HepG2 (cell line): ENCODE results near the gene TRIP4. TPM values are rescaled to one million over a fixed set of nuclear protein-coding genes. Genes with fewer than 3 reads are reported as not detected.

Experiments
- ATAC-seq: fragments of 200-7000 bp; cut with Tn5 transposase; 3 replicates; pipeline ENCODE4 v1.9.1; 2020; ENCODE audit warnings: mild to moderate bottlenecking, moderate library complexity
- BruUV-seq: library from RNA; stranded (reverse); fragments of 400-500 nt; replicated peaks from 2 replicates; lab custom pipeline; 2021; lab: Mats Ljungman, UMichigan
- CTCF ChIA-PET: fragments of 300-600 bp; formaldehyde crosslinking; extraction: SDS; loops from one replicate; lab custom pipeline; 2021; ENCODE audit warnings: low total read pairs, inconsistent platforms, low intra/inter-chr PET ratio; lab: Yijun Ruan, JAX
- POLR2A ChIA-PET: fragments of 350-600 bp; sonication (Branson Sonifier 250); formaldehyde crosslinking; loops from one replicate; lab custom pipeline; 2020; ENCODE audit warnings: antibody characterized with exemption, inconsistent platforms; lab: Yijun Ruan, JAX
- DNase-seq: peaks from one replicate; pipeline ENCODE4 v3.0.0-alpha.2; 2015; ENCODE audit warnings: low spot score
- FAIRE-seq: peaks from 3 replicates; lab custom pipeline; 2011; peaks lifted over from hg19 to GRCh38; lab: Jason Lieb, UNC
- H2AFZ ChIP-seq: one replicate; pipeline ENCODE4 v1.6.1; 2011; ENCODE audit warnings: low read length, inconsistent platforms
- H3K27ac ChIP-seq: fragments of 300-600 bp; 3 replicates; pipeline ENCODE4 v1.8.0; 2011; ENCODE audit warnings: mixed run types, mild to moderate bottlenecking, mixed read lengths, low read length, inconsistent platforms; ENCODE audit not compliant: insufficient read depth; ENCODE audit errors: extremely low read length
- H3K27me3 ChIP-seq, 2 experiments: fragments of 200-600 bp in 1 of 2; 2 replicates in 1 of 2; 3 replicates in 1 of 2; pipeline versions ENCODE4 v1.6.0 to v1.8.0; 2011; ENCODE audit warnings: low read length in 2 of 2, mild to moderate bottlenecking in 2 of 2, moderate library complexity in 2 of 2, inconsistent platforms in 1 of 2; ENCODE audit not compliant: insufficient read depth in 2 of 2, control insufficient read depth in 1 of 2
- H3K36me3 ChIP-seq, 2 experiments: fragments of 200-600 bp in 1 of 2; replicated peaks in 1 of 2; 2 replicates in 1 of 2; 3 replicates in 1 of 2; pipeline versions ENCODE4 v1.5.1 to v1.8.0; 2011; ENCODE audit warnings: low read length in 2 of 2, inconsistent platforms in 1 of 2; ENCODE audit not compliant: insufficient read depth in 2 of 2, control insufficient read depth in 1 of 2
- H3K4me1 ChIP-seq: 2 replicates; pipeline ENCODE4 v1.5.1; 2012; ENCODE audit warnings: low read length, inconsistent platforms; ENCODE audit not compliant: insufficient read depth
- H3K4me2 ChIP-seq: 2 replicates; pipeline ENCODE4 v1.6.0; 2011; ENCODE audit warnings: low read depth, low read length, inconsistent platforms
- H3K4me3 ChIP-seq, 3 experiments: fragments of 200-600 bp in 1 of 3; sonication (generic), shearing (Covaris generic) in 1 of 3; replicated peaks in 1 of 3; 2 replicates each; pipeline ENCODE4 v1.5.1; 2011 to 2016; ENCODE audit warnings: low read length in 3 of 3, inconsistent platforms in 2 of 3, low read depth in 2 of 3, mild to moderate bottlenecking in 2 of 3, control low read depth in 1 of 3, mixed read lengths in 1 of 3; ENCODE audit not compliant: insufficient read depth in 1 of 3
- H3K79me2 ChIP-seq: one replicate; pipeline ENCODE4 v1.6.1; 2011; ENCODE audit warnings: low read length, inconsistent platforms; ENCODE audit not compliant: insufficient read depth
- H3K9ac ChIP-seq: 2 replicates; pipeline ENCODE4 v1.6.0; 2011; ENCODE audit warnings: mild to moderate bottlenecking, low read depth, low read length, inconsistent platforms; ENCODE audit not compliant: insufficient read depth
- H3K9me3 ChIP-seq: 2 replicates; pipeline ENCODE4 v1.5.1; 2012; ENCODE audit warnings: mild to moderate bottlenecking, low read length
- H4K20me1 ChIP-seq: 2 replicates; pipeline ENCODE4 v1.6.0; 2011; ENCODE audit warnings: inconsistent platforms, mild to moderate bottlenecking, low read length, moderate library complexity; ENCODE audit not compliant: insufficient read depth
- ARNTL ChIP-seq: sonication (generic); formaldehyde crosslinking; IDR thresholded peaks from 2 replicates; pipeline ENCODE4 v1.4.0; 2020; ENCODE audit warnings: mild to moderate bottlenecking, missing genetic modification reagents
- BRD4 ChIP-seq: sonication (generic); formaldehyde crosslinking; IDR thresholded peaks from 2 replicates; pipeline ENCODE4 v1.4.0; 2020; ENCODE audit warnings: missing genetic modification reagents
- ERF ChIP-seq: IDR thresholded peaks from 2 replicates; pipeline ENCODE4 v1.6.1; 2018; ENCODE audit warnings: missing biosample characterization, missing genetic modification reagents
- ETV5 ChIP-seq: IDR thresholded peaks from 2 replicates; pipeline ENCODE4 v1.6.1; 2018; ENCODE audit warnings: missing biosample characterization, missing genetic modification reagents, inconsistent platforms, borderline replicate concordance
- FOXO1 ChIP-seq: sonication (generic); formaldehyde crosslinking; IDR thresholded peaks from 2 replicates; pipeline ENCODE4 v1.4.0; 2020; ENCODE audit warnings: missing genetic modification reagents
- HNRNPL ChIP-seq: fragments of 200-400 bp; formaldehyde crosslinking; IDR thresholded peaks from 2 replicates; pipeline ENCODE4 v1.6.1; 2017; ENCODE audit warnings: mild to moderate bottlenecking, low read depth, low read length
- KDM2A ChIP-seq: sonication (generic); formaldehyde crosslinking; IDR thresholded peaks from 2 replicates; pipeline ENCODE4 v1.4.0; 2020; ENCODE audit warnings: low read depth, missing genetic modification reagents, borderline replicate concordance
- KMT2B ChIP-seq: IDR thresholded peaks from 2 replicates; pipeline ENCODE4 v1.6.1; 2016; ENCODE audit warnings: missing genetic modification reagents, missing compliant biosample characterization
- NFYC ChIP-seq: IDR thresholded peaks from 2 replicates; pipeline ENCODE4 v1.6.1; 2016; ENCODE audit warnings: missing genetic modification reagents, missing compliant biosample characterization
- NRL ChIP-seq: sonication (generic); formaldehyde crosslinking; IDR thresholded peaks from 2 replicates; pipeline ENCODE4 v1.5.0; 2020; ENCODE audit warnings: missing genetic modification reagents, mild to moderate bottlenecking, moderate library complexity, borderline replicate concordance
- SMYD3 ChIP-seq: sonication (generic); formaldehyde crosslinking; IDR thresholded peaks from 2 replicates; pipeline ENCODE4 v1.8.1; 2023; ENCODE audit warnings: mild to moderate bottlenecking, missing genetic modification reagents
- TARDBP ChIP-seq: sonication (generic); formaldehyde crosslinking; IDR thresholded peaks from 2 replicates; pipeline ENCODE4 v1.8.0; 2022; ENCODE audit warnings: mild to moderate bottlenecking, missing genetic modification reagents
- TMF1 ChIP-seq: sonication (generic); formaldehyde crosslinking; IDR thresholded peaks from 2 replicates; pipeline ENCODE4 v1.8.1; 2022; ENCODE audit warnings: low read depth, missing genetic modification reagents
- ZKSCAN5 ChIP-seq: sonication (generic); formaldehyde crosslinking; IDR thresholded peaks from 2 replicates; pipeline ENCODE4 v1.5.1; 2020; ENCODE audit warnings: mild to moderate bottlenecking, missing genetic modification reagents
- ZNF12 ChIP-seq: sonication (generic); formaldehyde crosslinking; IDR thresholded peaks from 2 replicates; pipeline ENCODE4 v1.5.0; 2020; ENCODE audit warnings: missing genetic modification reagents
- ZNF3 ChIP-seq: IDR thresholded peaks from 2 replicates; pipeline ENCODE4 v1.7.0; 2017; ENCODE audit warnings: inconsistent platforms
- ZNF335 ChIP-seq: sonication (generic); formaldehyde crosslinking; IDR thresholded peaks from 2 replicates; pipeline ENCODE4 v1.4.0; 2020; ENCODE audit warnings: missing genetic modification reagents
- WGBS: methylation state at CpG from one replicate; pipeline ENCODE4 v1.1.6; 2017; ENCODE audit warnings: low lambda C conversion rate; 5-methylcytosine and 5-hydroxymethylcytosine counted together
- in situ Hi-C: cut with HindIII; loops from 2 replicates; pipeline ENCODE4 v1.10.0; 2017; ENCODE audit warnings: low pct_unique_long_range_greater_than_20kb; ENCODE audit not compliant: extremely low pct_ligation_motif_present
- intact Hi-C: fragments of 100-400 bp; cut with micrococcal nuclease; formaldehyde crosslinking; loops from one replicate; pipeline ENCODE4 v1.10.0; 2022; ENCODE audit not compliant: unreplicated experiment
- polyA plus RNA-seq, 8 experiments: library from polyadenylated mRNA; depleted of rRNA in 3 of 8; stranded (reverse) in 7 of 8; unstranded in 1 of 8; fragments of >200 nt; fragmentation: Illumina TruSeq in 4 of 8; extraction: Trizol in 4 of 8; gene quantifications; 2 replicates each; pipeline versions ENCODE4 v1.2.1 to v1.2.3, GENCODE V29; 2011 to 2016; ENCODE audit warnings: low read depth in 4 of 8, missing spikeins in 1 of 8, mixed read lengths in 1 of 8; ENCODE audit not compliant: insufficient read depth in 1 of 8
- total RNA-seq, 5 experiments: library from RNA; depleted of rRNA; stranded (reverse); fragments of >200 nt; fragmentation: Illumina TruSeq; extraction: Trizol; gene quantifications; 2 replicates each; pipeline ENCODE4 v1.2.3, GENCODE V29; 2016; ENCODE audit warnings: low read depth in 1 of 5
- TF ChIP-seq, protein P1 (sequence below): sonication (generic); formaldehyde crosslinking; IDR thresholded peaks from 2 replicates; pipeline ENCODE4 v1.5.0; 2020; ENCODE audit warnings: mild to moderate bottlenecking, missing genetic modification reagents, moderate library complexity
- TF ChIP-seq, protein P2 (sequence below): sonication (generic); formaldehyde crosslinking; IDR thresholded peaks from 2 replicates; pipeline ENCODE4 v1.5.1; 2020; ENCODE audit warnings: mild to moderate bottlenecking, moderate library complexity, missing genetic modification reagents
- TF ChIP-seq, protein P3 (sequence below): sonication (generic); formaldehyde crosslinking; IDR thresholded peaks from 2 replicates; pipeline ENCODE4 v1.9.0; 2022; ENCODE audit warnings: missing genetic modification reagents, mild to moderate bottlenecking, borderline replicate concordance

TRIP4 gene
- total and polyA plus RNA-seq, 2 of the 13 experiments (the other 11 are each of a cell fraction or from before 2014, with no cell fraction given) = 7.1 to 11.8 TPM

DNA sequence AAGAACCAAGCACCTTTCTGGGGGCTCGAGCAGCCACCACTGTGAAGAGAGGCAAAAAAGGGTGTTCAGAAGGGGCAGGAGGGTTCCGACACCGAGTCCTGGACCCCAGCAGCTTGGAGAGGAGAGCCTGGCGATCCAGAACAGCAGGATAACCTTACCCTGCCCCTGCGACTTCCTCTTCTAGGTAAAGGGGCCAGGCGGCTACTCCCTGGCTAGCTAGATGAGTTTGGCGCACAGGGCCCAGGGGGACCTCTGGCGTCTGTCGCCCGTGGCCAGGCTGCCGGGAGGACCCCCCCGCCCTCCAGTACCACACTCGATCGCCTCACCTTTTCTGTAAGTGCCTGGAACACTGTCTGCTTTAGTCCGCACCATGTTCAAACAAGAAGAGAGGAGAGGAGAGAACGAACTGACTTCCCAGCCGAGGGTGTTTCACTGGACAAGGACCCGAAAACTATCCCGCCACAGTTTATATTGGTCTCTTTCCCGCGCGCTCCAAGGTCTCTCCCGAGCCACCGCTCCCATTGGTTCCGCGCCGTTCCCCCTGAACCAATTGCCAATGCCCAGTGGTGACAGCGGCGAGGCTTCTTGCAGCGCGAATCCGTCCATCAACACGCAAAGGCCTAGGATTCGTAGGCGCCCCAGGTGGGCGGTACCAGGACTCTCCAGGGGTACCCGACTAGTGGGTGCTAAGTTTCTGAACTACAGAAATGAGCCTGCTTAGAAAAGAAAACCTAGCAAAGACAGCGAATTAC lies 6.5 kb upstream of the TRIP4 start, which contains the start of gene PCLAF:
PCLAF (minus strand) TSS at position 442 of the 752 bp plus-strand sequence; CDS start at position 372, 70 bp downstream.
- intact Hi-C loops (no loop called here), in situ Hi-C loops (no loop called here)
- Histone ChIP-seq H3K27me3 (no peaks in the 10 kb centered on the region; a peak in 1 of 5 replicates), H3K4me3 (peak within 1 kb of the TSS; percentile 63 to 85 (median 76)), H3K4me2 (peak within 1 kb of the TSS; percentile 86), H3K79me2 (peaks cover 26% of the 10 kb centered on the region), H4K20me1 (no peaks in the 10 kb centered on the region), H3K9me3 (no peaks in the 10 kb centered on the region), H3K4me1 (peaks cover 32% of the 10 kb centered on the region), H3K36me3 (peaks cover 0 to 4% of the 10 kb centered on the region in 2 experiments; a peak in 1 of 5 replicates), H2AFZ (peak within 1 kb of the TSS; percentile 50), H3K9ac (peak within 1 kb of the TSS; percentile 77), H3K27ac (peak within 1 kb of the TSS; percentile 58)
- BruUV-seq = TSS peak; percentile 85
- ATAC-seq (peak; percentile 99), DNase-seq (peak; percentile 96), FAIRE-seq (peak; percentile 85)
- ChIA-PET CTCF (no interaction called here), POLR2A (no interaction called here)
- WGBS = under 1% methylated on average over 31 of the region's 38 CpGs
- peak; percentile 27; the same call in 1 of the 2 replicates for TF ChIP-seq KDM2A
- 0 out of 2 replicates have a peak, but pooled peaks have one; percentile 61 for TF ChIP-seq BRD4 (CRISPR knock-in tag)
- TF ChIP-seq, protein P1, sequence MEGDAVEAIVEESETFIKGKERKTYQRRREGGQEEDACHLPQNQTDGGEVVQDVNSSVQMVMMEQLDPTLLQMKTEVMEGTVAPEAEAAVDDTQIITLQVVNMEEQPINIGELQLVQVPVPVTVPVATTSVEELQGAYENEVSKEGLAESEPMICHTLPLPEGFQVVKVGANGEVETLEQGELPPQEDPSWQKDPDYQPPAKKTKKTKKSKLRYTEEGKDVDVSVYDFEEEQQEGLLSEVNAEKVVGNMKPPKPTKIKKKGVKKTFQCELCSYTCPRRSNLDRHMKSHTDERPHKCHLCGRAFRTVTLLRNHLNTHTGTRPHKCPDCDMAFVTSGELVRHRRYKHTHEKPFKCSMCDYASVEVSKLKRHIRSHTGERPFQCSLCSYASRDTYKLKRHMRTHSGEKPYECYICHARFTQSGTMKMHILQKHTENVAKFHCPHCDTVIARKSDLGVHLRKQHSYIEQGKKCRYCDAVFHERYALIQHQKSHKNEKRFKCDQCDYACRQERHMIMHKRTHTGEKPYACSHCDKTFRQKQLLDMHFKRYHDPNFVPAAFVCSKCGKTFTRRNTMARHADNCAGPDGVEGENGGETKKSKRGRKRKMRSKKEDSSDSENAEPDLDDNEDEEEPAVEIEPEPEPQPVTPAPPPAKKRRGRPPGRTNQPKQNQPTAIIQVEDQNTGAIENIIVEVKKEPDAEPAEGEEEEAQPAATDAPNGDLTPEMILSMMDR (CRISPR knock-in tag) = peak; percentile 65
- no peak for TF ChIP-seq ZKSCAN5 (CRISPR knock-in tag)
- no peak for TF ChIP-seq ZNF3 (CRISPR knock-in tag)
- TF ChIP-seq, protein P2, sequence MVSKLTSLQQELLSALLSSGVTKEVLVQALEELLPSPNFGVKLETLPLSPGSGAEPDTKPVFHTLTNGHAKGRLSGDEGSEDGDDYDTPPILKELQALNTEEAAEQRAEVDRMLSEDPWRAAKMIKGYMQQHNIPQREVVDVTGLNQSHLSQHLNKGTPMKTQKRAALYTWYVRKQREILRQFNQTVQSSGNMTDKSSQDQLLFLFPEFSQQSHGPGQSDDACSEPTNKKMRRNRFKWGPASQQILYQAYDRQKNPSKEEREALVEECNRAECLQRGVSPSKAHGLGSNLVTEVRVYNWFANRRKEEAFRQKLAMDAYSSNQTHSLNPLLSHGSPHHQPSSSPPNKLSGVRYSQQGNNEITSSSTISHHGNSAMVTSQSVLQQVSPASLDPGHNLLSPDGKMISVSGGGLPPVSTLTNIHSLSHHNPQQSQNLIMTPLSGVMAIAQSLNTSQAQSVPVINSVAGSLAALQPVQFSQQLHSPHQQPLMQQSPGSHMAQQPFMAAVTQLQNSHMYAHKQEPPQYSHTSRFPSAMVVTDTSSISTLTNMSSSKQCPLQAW = peak; percentile 67; the same call in 1 of the 2 replicates
- peak; percentile 59; the same call in 1 of the 2 replicates for TF ChIP-seq ARNTL (CRISPR knock-in tag)
- 0 out of 2 replicates have a peak, but pooled peaks have one; percentile 14 for TF ChIP-seq FOXO1
- TF ChIP-seq NFYC (CRISPR knock-in tag) = peak; percentile 98
- TF ChIP-seq ERF (CRISPR knock-in tag) = no peak; the same call in 1 of the 2 replicates
- TF ChIP-seq, protein P3, sequence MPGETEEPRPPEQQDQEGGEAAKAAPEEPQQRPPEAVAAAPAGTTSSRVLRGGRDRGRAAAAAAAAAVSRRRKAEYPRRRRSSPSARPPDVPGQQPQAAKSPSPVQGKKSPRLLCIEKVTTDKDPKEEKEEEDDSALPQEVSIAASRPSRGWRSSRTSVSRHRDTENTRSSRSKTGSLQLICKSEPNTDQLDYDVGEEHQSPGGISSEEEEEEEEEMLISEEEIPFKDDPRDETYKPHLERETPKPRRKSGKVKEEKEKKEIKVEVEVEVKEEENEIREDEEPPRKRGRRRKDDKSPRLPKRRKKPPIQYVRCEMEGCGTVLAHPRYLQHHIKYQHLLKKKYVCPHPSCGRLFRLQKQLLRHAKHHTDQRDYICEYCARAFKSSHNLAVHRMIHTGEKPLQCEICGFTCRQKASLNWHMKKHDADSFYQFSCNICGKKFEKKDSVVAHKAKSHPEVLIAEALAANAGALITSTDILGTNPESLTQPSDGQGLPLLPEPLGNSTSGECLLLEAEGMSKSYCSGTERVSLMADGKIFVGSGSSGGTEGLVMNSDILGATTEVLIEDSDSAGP (CRISPR knock-in tag) = peak; percentile 85
- no peak for TF ChIP-seq ZNF12
- TF ChIP-seq HNRNPL = no peak
- TF ChIP-seq TARDBP = 0 out of 2 replicates have a peak, but pooled peaks have one; percentile 18
- peak; percentile 16; the same call in 1 of the 2 replicates for TF ChIP-seq ETV5 (CRISPR knock-in tag)
- TF ChIP-seq SMYD3 (CRISPR knock-in tag) = peak; percentile 73; the same call in 1 of the 2 replicates
- 0 out of 2 replicates have a peak, but pooled peaks have one; percentile 12 for TF ChIP-seq TMF1 (CRISPR knock-in tag)
- peak; percentile 49; the same call in 1 of the 2 replicates for TF ChIP-seq NRL
- TF ChIP-seq KMT2B (CRISPR knock-in tag) = peak; percentile 75
- no peak for TF ChIP-seq ZNF335 (CRISPR knock-in tag)
